HG03196 (cell line): ENCODE measurements around the gene GNE.
"Not testable (repeated sequence)": the region's sequence is repeated elsewhere in the genome, so short reads cannot be mapped to it uniquely, and the experiment has no call there.

Source experiments
- ATAC-seq: cut with Tn5 transposase; IDR thresholded peaks from one replicate; pipeline ENCODE4 v1.9.1; 2021; ENCODE audit not compliant: unreplicated experiment

GNE gene, protein sequence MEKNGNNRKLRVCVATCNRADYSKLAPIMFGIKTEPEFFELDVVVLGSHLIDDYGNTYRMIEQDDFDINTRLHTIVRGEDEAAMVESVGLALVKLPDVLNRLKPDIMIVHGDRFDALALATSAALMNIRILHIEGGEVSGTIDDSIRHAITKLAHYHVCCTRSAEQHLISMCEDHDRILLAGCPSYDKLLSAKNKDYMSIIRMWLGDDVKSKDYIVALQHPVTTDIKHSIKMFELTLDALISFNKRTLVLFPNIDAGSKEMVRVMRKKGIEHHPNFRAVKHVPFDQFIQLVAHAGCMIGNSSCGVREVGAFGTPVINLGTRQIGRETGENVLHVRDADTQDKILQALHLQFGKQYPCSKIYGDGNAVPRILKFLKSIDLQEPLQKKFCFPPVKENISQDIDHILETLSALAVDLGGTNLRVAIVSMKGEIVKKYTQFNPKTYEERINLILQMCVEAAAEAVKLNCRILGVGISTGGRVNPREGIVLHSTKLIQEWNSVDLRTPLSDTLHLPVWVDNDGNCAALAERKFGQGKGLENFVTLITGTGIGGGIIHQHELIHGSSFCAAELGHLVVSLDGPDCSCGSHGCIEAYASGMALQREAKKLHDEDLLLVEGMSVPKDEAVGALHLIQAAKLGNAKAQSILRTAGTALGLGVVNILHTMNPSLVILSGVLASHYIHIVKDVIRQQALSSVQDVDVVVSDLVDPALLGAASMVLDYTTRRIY

DNA sequence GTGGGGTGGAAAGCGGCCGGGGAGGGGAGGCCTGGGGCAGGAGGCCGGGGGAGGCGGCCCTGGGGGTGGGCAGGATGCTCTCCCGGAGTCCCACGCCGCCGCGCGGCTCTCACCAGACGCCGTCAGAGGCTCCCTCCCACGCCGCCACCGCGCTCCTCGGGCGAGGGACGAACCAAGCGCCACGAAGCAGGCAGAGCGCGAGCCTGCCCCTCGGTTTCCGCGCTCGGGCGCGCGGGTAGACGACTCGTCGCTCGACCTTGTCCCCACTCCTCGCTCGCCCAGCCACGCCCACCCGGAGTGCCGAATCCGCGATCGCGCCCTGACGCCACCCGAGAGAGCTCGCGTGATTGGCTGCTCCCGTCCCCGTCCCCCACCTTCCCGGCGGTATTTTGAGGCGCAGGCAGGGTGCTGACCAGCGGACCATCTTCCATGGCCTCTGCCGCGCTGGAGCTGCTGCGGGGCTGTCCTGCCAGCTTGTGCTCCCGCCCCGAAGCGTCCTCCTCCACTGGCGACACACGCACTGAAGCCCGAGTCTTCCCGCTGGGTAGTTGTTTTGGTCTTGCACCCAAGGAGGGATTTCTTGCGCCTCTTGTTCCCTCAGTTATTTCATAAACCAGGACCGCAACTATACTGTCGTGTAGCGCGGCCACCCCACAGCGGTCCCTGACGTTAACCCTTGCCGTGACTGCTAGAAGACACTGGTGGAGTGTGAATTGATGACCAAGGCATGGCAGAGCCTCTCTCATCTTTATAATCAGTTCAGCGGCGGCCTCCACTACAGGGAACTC is at the start of gene GNE:
TSS of gene GNE (minus strand) at position 241 of the 788 bp plus-strand sequence. CDS start 9,093 bp downstream, outside the sequence.
- ATAC-seq = peak; percentile 92

DNA sequence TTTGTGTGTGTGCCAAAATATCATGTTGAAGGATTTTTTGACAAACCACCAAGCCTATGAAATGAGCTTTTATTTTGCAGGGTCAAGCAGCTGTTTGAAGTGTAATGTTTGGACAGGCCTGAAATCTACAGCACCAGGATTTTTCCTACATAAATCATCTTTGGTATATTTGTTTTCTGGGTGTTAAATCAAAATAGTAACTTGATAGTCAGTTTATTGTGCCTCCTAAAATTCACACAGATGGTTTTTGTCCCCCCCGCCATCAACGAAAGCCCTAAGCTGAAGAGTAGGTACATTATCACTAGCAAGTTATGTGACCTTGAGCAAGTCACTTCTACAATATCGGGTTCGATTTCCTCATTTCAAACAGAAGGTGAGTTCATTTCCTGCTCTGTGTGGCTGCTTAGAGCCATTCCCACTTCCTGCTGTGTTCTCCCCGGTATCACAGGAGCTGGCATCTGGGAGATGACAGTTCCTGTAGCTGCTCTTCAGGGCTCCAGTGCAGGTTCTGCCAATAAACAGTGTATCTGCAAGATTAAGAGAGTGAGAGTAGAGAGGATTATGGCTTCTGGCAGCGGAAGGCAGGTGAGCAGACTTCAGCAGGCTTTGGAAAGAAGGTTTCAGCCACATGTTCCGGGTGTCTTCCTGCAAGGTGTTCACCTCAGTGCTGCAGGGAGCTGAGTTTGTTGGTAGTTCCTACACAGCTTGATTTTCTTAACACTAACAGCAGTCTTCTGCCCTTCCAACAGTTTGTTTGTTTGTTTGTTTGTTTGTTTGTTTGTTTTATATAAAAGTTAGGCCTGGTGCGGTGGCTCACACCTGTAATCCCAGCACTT is 48.4 kb upstream of the GNE start:
- no peak for ATAC-seq

DNA sequence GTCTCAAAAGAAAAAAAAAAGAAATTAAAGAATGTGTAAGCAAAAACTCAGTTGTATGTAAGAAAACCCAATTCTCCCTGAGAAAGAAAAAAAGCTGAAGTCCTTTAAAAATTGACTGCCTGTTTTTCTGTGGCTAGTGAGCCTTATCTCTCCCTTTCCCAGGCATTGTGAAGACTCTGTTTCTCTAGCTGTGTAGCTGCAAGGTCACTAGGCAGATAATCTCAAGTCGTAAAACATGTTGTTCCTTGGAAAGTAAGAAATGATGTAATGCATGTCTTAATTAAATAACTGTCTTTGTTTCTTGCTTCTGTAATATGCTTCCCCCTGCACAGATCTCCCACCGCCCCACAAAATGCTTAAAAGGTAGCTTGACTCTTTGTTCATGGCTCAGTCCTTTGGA is 46.1 kb upstream of the GNE start:
- ATAC-seq = not testable (repeated sequence)

DNA sequence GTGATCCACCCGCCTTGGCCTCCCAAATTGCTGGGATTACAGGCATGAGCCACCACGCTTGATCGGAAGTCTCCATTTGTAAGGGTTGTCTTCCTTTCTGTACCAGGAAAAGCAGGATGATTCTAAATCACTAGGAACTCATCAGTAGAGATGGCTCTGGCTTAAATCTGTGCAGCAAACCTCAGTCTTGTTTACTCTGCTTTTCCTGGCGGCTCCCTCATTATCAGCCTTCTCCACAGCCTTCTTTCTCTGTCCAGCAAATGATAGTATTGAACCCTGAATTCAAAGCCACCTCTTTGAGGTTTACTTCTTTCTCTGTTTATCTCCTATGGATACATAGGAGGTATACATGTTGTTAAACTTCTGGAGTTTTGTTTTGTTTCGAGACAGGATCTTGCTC is 43.0 kb upstream of the GNE start:
- ATAC-seq = no peak

DNA sequence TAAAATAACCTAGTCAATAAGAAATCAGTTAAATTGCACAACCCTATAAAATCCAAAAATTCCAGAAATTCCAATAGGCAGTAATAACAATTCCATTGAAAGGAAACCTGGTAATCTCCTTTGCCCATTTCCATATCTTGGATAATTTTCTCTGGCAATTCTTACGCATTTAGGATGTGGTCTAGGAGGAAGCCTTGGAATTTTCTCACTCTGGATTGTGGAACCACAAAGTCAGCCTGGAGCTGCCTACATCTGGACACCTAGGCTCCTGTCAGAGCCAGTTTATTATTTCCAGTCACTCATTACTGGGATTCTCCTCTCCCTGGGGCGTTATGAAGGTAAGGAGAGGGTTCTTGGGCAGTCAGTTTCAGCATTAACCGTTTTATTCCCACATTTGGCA is 40.3 kb upstream of the GNE start:
- no peak for ATAC-seq

DNA sequence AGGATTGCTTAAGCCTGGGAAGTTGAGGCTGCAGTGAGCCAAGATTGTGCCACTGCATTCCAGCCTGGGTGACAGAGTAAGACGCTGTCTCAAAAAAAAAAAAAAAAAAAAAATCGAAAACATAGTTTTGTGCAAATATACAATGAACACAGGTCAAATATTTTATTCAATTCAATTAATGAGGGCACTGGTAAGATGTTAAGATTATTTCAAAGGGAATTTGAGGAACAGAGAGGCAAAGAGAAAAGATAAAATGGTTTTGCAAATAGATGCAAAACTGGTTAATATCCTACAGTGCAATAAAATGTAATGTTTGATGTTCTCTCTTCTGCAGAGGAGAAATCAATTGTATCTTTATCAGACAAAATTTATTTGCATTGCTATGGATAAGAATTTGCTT is 39.5 kb upstream of the GNE start:
- no peak for ATAC-seq

DNA sequence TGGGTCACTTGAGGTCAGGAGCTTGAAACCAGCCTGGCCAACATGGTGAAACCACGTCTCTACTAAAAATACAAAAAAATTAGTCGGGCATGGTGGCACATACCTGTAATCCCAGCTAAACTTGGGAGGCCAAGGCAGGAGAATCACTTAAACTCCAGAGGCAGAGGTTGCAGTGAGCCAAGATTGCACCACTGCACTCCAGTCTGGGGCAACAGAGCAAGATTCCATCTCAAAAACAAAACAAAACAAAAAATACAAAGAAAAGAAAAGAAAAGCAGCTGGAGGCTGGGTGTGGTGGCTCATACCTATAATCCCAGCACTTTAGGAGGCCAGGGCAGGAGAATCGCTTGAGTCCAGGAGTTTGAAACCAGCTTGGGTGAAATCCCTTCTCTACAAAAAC is 36.7 kb upstream of the GNE start:
- not testable (repeated sequence) for ATAC-seq

DNA sequence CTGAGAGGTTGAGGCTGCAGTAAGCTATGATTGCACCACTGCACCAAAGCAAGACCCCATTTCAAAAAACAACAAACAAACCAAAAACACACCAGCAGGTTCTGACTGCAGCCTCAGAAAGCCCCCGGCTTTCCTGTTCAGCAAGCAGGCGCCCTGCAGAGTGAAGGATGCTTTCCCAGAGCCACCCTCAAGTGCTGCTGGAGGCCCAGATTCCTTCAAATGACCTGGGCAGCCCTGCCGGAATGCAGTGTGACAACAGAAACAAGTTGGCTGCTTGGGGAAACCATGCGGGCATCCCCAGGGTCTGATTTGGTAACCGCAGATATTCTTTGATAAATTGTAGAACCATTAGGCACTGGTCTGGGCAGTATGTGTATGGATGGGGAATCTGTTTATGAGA is 35.7 kb upstream of the GNE start:
- ATAC-seq = no peak

DNA sequence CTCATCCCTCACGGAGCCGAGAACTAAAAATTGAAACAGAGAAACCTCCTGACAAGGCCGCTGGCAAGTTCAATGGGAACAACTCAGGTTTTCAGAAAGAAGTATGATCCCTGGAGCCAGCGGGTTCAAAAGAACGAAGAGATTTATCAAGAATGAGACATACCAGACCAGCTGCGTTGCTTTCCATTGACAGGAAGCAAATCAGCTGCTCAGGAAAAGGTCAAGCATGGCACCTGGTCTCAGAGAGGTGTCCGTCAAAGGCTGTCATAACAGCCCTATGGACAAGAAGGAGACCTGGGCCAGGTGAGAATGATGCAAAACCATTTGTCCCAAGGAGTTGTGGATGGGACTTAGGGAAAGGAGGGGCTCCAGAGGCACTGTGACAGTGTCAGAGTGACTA is 34.9 kb upstream of the GNE start:
- no peak for ATAC-seq

DNA sequence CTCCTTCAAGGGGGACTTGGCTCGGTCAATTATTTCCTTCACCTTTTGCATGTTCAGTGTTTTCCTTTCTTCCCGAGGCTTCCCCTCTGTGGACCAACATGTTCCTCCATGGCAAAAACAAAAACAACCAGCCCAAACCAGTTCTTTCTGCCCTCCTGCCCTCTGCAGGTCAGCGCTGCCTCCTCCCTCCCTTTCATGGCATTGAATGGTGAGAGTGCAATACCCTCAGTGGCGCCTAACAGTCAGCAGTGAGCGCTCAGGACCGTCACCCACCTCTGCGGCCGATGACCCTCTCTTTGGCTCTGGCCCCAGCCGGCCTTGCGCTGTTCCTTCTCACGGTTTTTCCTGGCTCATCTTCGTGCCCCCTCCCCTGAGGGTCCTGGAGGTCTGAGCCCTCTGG is 34.4 kb upstream of the GNE start:
- no peak for ATAC-seq

DNA sequence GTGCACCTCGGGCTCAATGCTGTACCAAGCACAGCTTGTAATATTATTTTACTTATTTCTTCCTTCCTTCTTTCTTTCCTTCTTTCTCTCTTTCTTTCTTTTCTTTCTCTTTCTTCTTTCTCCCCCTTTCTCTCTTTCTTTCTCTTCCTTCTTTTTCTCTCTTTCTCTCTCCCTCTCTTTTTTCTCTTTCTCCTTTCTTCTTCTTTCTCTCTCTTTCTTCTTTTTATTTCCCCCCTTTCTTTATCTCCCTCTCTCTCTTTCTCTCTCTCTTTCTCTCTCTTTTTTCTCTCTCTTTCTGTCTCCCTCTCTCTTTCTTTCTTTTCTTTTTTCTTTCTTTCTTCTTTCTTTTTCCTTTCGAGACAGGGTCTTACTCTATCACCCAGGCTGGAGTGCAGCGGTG is 32.7 kb upstream of the GNE start:
- ATAC-seq = no peak

DNA sequence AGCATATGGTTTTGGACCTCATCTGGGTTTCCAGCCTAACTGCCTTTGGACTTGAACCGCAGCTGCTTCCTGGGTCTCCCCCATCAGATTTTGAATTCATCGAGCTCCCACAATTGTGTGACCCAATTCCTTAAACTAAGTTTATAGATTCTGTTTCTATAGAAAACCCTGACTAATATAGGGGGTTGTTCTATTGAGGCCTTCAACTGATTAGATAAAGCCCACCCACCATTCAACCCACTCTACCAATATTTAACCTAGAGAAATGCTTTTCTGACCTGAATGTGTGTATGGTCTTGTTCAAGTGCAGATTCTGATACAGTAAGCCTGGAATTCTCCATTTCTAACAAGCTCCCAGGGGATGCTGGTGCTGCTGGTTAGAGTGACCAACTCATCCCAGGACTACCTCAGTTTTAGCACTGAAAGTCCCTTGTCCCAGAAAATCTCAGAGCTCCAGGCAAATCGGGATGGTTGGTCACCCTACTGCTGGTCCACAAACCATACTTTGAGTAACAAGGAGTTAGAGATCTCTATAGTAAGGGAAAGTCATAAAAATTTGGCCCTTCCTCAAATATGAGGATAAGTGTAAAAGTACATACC is 31.7 kb upstream of the GNE start:
- no peak for ATAC-seq

DNA sequence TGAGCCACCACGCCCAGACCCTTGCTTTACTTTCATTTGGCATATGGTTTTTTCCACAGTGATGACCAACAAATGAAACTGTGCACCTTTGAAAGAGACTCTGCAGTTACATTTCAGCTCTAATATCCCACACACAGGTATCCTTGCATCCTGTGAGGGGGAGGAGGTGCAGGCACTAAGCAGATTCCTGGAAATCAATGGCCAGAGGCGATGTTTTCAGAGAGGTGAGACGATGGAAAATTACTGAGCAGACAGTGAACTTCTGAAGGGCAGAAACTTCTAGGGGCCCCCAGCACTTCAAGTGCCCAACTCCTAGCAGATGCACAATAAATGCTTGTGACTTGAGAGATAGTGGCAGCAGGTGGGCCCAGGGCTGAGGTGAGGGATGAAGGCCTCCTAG is 29.8 kb upstream of the GNE start:
- no peak for ATAC-seq

DNA sequence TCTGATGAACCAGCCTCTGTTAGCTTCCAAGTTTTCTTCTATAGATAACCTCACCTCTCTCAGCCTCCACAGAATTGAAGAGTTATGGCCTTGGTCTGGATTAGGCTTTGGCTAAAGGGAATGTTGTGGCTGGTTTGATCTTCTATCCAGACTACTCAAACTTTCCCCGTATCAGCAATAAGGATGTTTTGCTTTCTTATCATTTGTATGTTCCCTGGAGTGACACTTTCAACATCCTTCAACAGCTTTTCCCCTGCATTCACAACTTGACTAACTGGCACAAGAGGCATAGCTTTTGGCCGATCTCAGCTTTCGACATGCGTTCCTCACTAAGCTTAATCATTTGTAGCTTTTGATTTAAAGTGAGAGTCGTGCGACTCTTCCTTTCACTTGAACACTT is 28.1 kb upstream of the GNE start:
- no peak for ATAC-seq

DNA sequence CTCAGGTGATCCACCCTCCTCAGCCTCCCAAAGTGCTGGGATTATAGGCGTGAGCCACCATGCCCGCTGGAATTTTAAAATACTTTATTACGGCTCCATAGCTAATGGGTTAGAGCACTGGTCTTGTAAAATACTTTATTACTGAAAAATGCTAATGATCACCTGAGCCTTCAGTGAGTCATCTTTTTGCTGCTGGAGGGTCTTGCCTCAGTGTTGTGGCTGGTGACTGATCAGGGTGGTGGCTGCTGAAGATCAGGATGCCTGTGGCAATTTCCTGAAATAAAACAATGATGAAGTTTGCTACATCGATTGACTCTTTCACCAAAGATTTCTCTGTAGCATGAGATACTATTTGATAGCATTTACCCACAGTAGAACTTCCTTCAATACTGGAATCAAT is 26.0 kb upstream of the GNE start:
- no peak for ATAC-seq

DNA sequence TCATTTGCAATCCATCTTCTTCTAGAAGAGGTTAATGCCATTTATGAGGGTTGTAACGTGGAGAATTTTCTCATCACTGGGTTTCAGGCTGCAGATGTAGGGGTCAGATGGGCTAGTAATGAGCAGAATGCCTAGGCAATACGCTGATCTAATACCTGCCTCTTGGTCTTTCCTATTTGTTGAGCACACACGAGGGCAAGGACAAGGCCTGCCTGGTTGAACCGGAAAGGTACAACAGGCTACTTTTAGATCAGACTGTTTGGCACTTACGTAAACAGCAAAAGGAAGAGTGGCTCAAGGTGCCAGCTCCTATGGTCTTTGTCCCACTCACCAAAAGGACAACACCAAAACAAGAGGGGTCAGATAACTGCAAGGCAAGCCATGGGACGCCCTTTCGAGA is 24.0 kb upstream of the GNE start:
- no peak for ATAC-seq

DNA sequence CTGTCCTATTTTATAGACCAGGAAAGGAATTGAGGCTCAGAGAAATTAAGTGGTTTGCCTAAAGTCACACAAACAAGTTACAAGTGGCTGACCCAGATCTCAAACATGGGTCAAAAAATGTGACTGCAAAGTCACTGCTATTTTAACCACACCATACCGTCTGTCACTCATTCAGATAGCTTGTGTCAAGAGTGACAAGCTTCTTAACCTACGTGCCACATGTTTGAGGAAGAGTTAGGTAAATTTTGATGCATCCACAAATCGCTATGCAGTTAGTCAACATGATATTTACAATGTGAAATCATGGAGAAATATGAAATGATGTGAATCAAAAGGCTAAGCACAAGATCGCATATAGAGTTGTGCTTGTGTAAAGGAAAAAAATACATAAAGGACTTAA is 22.7 kb upstream of the GNE start:
- no peak for ATAC-seq

DNA sequence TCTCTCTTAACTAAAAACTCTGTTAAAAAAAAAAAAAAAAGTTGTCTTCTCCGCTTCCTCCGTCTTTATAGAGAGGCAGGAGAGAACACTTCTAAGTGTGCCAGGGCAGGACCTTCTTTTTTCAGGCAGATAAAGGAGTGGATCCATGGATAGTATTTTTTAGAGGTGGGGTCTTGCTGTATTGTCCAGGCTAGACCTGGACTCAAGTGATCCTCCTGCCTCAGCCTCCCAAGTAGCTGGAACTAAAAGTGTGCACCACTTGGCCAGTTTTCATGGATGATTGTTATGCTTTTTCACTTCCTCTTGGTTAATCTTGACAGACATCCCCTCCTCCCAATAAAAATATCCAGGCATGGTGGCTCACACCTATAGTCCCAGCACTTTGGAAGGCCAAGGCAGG is 20.0 kb upstream of the GNE start:
- ATAC-seq = no peak

DNA sequence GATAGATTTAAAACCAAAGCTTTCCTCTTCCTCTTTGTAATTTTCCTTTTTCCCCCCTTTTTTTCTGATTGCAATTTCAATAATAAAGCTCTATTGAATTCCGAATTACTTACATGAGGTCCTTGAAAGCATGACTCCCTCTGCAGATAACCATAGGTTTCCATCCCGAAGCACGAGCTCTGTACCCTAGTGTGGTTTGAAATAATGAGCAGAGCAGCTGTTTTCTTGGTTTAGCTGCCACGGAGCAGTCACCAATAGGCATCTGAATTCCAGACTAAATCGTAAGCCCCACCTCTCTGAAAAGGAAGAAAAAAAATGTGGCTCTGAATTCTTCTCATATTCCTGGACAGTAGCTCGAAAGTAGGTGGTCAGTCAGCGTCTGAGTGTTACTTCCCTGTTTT is 18.5 kb upstream of the GNE start:
- ATAC-seq = no peak

DNA sequence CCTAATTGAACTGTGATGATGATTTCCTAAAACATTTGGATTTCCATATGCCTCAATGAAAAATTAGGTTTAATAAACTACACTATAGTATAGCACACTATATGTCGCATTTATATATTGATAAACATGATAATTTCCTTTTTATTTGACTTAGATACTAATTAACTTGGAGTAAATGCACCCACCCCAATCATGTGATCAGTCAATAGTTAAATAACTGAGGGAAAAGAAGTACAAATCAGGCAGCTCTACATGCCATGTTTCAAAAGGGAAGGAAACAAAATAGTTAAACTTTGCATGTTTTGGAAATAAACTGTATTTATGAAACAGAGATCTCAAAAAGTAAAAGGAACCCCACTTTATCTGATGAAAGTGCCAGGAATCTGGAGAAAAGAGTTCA is 18.0 kb upstream of the GNE start:
- ATAC-seq = no peak

DNA sequence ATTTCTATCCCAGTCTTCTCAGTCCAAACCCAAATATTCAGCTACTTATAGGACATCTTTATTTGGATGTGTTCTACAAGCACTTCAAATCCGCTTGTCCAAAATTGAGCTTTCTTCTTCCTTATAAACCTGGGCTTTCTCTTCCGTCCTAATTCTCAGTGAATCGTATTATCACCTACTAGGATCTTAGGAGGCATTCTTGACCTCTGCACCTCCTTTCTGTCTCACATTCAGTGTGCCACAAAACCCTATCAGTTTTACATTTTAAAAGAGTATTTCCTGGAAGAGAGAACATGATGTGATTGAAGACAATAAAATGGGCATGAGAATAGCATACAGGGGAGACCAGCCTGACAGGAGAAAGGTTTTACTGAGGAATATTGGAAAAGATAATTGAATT is 16.8 kb upstream of the GNE start:
- ATAC-seq = no peak
